GM12872 (cell line): ENCODE results near the gene SSH3.

ENCODE experiments used
- CTCF ChIP-seq: IDR thresholded peaks from 3 replicates; pipeline ENCODE4 v1.5.1; 2011; ENCODE audit warnings: low read depth, mild to moderate bottlenecking, low read length, moderate library complexity; ENCODE audit not compliant: insufficient read depth

SSH3 gene

DNA sequence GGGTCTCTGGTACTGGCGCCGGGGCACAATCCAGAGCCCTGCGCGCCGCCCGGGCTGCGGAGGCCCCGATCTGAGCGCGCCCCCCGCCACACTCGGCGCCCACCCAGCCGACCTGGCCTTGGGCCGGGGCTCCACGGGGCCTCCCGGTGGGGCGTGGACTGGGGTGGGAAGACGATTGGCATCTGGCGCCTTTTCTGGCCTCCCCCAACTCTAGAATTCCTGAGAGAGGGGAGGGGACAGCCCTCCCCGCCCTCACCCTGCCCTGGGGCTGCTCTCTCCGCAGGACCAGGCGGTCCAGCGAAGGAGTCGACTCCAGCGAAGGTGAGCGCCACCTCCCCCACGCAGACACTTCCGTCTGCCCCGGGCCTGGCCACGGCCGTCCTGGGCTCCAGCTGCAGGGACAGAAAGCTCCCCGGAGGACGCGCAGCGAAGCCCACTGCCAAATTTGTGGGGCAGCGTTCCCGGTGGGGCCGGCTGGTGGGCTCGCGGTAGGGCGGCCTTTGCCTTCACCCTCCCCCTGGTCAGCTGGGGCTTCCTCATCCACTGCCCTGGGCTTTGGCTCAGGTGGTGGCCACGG lies 593 bp downstream of the SSH3 start:
- TF ChIP-seq CTCF = no peak

- TF ChIP-seq CTCF = no peak
Observed at GRCh38 chr11:67304511-67305113, 1.3 kb downstream of the SSH3 start.

DNA sequence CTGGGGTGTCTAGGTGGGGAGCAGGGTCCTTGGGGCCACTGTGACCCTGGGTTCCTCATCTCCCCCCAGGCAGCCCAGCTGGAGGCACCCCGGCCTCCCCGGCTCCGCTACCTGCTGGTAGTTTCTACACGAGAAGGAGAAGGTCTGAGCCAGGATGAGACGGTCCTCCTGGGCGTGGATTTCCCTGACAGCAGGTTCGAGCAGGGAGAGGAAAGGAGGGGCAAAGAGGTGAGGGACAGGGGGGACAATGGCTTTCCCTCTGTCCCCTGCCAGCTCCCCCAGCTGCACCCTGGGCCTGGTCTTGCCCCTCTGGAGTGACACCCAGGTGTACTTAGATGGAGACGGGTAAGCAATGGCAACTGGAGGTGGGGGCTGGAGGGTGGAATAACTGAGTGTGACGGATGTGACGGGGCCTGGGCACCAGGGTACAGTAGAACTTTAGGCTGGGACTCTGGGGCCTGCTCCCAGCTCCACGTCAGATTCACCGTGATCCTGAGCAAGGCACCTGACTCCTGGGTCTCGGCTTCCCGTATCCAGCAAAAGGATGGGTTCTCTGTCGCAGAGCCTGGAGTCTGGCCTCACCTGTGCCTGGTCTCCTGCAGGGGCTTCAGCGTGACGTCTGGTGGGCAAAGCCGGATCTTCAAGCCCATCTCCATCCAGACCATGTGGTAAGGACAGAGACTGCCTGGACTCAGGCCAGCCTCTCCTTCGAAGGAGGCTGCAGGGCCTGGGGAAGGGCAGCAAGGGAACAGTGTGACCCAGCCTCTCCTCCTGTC lies 3.6 kb downstream of the SSH3 start:
- no peak for TF ChIP-seq CTCF

DNA sequence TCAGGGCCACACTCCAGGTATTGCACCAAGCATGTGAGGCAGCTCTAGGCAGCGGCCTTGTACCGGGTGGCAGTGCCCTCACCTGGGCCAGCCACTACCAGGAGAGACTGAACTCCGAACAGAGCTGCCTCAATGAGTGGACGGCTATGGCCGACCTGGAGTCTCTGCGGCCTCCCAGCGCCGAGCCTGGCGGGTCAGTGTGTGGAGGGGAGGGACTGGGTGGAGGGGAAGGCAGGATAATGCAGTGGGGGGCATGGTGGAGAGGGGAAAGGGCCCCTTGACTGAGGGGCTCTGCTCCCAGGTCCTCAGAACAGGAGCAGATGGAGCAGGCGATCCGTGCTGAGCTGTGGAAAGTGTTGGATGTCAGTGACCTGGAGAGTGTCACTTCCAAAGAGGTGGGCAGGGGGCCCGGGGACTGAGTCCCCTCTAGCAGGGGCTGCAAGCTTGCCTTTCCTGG lies 4.2 kb downstream of the SSH3 start:
- no peak for TF ChIP-seq CTCF

- no peak for TF ChIP-seq CTCF
Observed at GRCh38 chr11:67308031-67308866, 4.9 kb downstream of the SSH3 start.

DNA sequence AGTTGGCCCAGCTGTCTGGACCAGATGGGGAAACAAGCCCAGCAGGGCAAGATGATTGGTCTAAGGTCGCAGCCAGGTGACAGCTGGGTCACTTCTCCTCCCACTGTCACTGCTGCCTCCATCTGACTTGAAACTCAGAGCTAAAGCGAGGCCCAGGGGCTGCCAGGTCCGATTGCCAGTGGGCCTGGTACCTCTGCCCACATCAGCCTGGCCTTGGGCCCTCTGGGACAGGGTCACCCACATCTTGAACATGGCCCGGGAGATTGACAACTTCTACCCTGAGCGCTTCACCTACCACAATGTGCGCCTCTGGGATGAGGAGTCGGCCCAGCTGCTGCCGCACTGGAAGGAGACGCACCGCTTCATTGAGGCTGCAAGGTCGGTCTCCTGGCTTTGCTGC lies 5.8 kb downstream of the SSH3 start:
- TF ChIP-seq CTCF = no peak

- TF ChIP-seq CTCF = no peak
Observed at GRCh38 chr11:67309661-67310061, 6.3 kb downstream of the SSH3 start.
